8988T (cell line): Measurements from ENCODE around the gene INPP4A.

Source experiments
- DNase-seq: peaks from one replicate; pipeline ENCODE4 v3.0.0; 2011

INPP4A gene

GRCh38 chr2:98438190-98439133, 6.2 kb upstream of the INPP4A start:
- no peak for DNase-seq

DNA sequence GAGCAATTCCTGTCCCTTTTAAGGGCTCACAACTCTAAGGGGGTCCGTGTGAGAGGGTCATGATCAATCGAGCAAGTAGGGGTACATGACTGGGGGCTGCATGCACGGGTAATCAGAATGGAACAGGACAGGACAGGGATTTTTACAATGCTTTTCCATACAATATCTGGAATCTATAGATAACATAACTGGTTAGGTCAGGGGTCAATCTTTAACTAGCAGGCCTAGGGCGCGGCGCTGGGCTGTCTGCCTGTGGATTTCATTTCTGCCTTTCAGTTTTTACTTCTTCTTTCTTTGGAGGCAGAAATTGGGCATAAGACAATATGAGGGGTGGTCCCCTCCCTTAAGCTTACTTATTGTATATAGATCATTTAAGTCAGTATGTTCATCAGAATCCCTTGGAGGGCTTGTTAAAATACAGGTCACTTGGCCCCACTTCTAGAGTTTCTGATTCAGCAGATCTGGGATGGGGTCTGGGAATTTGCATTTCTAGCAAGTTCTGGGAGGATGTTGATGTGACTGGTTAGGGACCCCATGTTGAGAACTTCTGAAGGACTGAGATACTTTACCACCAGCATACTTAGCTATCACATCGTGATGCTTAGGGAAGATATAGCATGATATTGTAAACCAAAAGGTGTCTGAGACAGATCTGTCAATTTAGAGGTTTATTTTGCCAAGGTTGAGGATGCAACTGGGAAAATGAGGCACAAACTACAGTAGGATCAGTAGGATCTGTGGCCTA, 2.8 kb upstream of the INPP4A start:
- DNase-seq: no peak

- no peak for DNase-seq
Measured at GRCh38 chr2:98442488-98442887, 2.2 kb upstream of the INPP4A start.

GRCh38 chr2:98445177-98445682, 572 bp downstream of the INPP4A start:
- DNase-seq: no peak

- DNase-seq: no peak
Measured at GRCh38 chr2:98445683-98446581, 1.3 kb downstream of the INPP4A start.

DNA sequence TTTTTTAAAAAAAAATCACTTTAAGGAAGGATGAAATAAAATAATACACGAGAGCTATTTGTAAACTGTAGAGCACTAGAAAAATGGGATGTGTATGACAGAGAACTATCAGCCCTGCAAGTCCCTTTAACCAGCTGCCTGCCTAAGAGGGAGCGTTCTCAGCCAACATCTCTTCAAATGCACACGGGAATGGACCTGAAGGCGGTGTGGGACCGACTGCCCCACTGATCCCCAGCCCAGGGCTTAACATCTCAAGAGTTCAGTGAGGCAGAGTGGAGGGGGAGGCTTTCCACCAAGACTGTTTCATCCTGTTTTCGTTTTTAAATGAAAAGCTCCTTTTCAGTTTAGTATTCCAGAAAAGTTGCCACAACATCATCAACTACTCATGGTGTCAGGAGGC, 2.2 kb downstream of the INPP4A start:
- DNase-seq: no peak

DNA sequence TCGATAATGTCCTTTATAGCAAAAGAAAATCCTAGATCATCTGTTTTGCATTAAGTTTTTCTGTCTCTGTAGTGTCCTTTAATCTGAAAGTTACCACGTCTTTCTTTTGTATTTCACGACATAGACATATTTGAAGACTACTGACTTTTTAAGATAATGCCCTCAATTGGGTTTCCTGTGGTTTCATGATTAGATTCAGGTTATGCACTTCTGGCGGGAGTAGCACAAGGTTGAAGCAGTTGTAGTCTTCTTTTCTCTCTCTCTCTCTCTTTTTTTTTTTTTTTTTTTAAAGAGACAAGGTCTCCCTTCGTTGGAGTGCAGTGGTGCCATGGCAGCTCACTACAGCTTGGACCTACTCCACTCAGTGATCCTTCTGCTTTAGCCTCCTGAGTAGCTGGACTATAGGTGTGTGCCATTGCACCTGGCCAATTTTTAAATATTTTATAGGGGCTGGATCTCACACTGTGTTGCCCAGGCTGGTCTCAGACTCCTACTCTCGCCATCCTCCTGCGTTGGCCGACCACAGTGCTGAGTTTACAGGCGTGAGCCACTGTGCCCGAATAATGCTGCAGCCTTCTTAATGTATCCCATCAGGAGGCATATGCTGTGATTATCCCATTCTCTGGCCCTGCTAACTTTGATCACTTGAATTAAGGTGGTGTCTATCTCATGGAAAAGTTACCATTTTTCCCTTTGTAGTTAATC, 3.9 kb downstream of the INPP4A start:
- no peak for DNase-seq

DNA sequence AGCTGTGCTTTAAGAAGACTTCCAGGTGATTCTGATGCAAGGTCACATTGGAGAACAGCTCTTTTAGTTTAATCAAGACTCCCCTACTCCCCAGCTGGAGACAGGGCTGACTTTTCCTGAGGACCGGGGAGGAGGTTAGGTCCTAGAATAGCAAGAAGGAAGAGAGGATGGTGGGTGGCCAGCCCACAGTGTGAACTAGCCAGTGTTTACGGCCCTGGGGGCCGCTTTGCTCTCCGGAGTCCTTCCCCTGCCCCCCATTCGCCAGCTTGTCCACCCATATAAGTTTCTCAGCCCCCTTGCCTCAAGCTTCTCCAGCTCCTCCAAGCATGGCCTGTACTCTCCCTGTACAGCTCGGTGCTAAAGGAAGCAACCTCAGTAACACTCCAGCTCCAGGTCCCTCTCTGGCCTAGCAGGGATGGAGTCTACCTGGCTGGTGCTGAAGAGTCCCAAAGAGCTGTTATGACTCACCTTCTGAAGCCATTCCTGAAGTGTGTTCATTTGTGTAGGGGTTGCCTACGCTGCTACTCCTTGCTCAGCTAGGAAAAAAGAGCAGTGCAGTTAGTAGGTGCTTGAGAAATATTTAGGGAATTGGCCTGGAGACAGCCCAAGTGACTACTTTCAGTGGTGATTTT, 7.9 kb downstream of the INPP4A start:
- DNase-seq: no peak

DNA sequence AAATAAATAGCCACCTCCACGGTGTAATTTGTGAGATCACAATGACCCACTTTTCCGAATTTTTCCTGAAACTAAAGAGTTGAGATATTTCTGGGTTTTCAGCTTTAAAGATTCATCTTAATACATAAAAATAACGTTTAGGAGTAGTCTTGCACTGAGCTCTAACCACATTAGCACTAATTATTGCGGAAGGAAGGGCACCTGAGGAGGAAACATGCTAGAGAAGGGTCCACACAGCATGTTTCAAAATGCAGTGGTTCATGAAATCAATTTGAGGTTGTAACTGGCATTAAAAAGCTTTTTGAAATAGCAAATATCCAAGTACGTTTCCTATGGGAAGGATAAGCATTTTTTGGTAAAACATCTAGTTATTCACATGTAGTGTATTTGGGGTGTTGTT, 8.4 kb downstream of the INPP4A start:
- no peak for DNase-seq

GRCh38 chr2:98453531-98453930, 8.9 kb downstream of the INPP4A start:
- no peak for DNase-seq

- no peak for DNase-seq
Measured at GRCh38 chr2:98454073-98454472, 9.4 kb downstream of the INPP4A start.

- no peak for DNase-seq
Measured at GRCh38 chr2:98454500-98455235, 10.0 kb downstream of the INPP4A start.

- no peak for DNase-seq
Measured at GRCh38 chr2:98455494-98455976, 10.9 kb downstream of the INPP4A start.

DNA sequence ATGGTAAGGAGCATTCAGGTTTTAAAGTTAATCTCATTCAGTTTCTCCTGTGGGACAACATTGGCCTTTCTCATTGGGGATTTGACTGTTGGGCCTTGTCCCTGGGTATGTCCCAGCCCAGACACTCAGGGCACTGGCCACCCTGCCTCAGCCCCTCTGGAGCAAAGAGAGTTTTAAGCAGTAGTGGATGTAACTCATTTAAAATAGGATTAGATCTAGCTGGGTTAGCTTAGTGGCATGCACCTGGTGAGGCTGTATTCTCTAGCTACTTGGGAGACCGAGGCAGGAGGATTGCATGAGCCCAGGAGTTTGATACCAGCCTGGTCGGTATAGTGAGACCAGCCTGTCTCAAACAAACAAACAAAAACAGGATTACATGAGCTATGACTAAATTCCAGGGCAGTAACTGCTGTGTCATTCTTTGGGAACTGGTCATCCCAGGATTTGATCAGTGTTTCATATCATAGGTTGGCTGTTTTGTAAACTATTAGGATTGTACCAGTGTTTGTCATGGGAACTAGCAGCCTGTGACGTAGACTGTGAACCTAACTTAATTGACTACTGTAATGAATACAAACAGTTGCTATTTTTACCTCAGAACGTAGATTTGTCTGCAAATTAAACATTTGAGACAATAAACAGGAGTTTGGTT, 12.5 kb downstream of the INPP4A start:
- DNase-seq: no peak

DNA sequence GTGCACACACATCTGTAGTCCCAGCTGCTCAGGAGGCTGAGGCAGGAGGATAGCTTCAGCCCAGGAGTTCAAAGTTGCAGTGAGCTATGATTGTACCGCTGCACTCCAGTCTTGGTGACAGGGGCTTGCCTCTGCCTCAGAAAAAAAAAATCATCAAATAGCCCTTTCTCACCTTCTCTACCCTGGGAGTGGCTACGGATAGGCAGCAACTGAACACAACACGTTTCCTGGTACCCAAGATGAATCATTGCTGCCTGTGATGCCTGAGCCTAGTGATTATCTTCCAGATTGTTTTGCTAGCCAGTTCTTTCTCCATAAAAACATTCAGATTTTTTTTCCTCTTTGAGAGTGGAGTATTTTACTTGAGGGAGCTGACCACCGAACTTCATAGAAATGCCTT, 13.5 kb downstream of the INPP4A start:
- DNase-seq: no peak

GRCh38 chr2:98458667-98459380, 14.2 kb downstream of the INPP4A start:
- DNase-seq: no peak

DNA sequence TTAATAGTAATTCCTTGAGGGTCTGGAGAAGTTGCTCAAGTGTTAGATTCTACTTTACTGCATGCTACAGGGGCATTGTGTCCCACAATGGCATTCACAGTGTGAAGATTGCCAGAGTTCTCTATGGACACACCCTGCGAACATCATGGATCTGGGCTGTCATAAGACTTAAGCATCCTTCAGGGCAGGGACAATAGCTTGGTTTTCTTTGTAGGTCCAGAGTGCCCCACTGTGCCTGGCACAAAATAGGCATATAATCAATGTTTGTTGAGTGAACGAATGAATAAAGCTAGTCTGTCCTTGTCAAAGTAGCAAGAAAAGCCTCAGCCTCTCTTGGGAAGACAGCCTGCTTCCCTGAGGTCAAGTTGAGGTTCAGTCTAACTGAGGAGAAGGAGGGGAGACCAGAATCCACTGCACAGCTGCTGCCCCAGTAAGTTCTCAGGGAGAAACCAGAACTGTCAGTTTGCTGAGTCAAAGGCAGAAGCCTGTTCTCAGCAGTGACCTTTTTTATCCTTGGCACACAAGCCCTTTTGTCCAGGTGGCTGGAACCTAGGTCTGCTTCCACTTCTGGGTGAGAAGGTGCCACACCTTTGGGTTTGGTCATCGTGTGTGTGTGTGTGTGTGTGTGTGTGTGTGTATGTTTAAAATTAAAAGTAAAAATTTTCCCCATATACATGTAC, 15.0 kb downstream of the INPP4A start:
- DNase-seq: no peak

- no peak for DNase-seq
Measured at GRCh38 chr2:98460573-98461497, 16.2 kb downstream of the INPP4A start.
